HG03521 (cell line): Measurements from ENCODE around the gene GOLIM4.
"Not testable (repeated sequence)": the region's sequence is repeated elsewhere in the genome, so short reads cannot be mapped to it uniquely, and the experiment has no call there.

Source experiments
- ATAC-seq: cut with Tn5 transposase; IDR thresholded peaks from one replicate; pipeline ENCODE4 v1.9.1; 2021; ENCODE audit warnings: mild to moderate bottlenecking, moderate library complexity; ENCODE audit not compliant: unreplicated experiment

GOLIM4 gene

DNA sequence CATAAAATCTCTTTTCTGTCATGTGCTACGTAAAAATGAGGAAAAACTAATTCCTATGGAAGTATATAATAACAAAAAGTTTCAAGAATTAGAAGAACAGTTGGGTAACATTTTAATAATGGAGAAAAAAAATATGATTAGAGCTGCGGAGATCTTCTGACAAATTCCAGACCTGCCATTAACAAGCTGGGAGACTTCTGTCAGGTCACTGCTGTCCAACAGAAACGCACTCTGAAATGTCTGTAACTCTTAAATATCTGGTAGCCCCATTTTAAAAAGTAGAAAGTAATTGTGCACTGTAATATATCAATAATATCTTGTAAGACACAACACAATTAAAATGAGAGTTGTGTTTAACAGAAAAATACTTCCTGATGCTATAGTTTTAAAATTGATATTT is 15.7 kb downstream of the GOLIM4 start:
- ATAC-seq: no peak

DNA sequence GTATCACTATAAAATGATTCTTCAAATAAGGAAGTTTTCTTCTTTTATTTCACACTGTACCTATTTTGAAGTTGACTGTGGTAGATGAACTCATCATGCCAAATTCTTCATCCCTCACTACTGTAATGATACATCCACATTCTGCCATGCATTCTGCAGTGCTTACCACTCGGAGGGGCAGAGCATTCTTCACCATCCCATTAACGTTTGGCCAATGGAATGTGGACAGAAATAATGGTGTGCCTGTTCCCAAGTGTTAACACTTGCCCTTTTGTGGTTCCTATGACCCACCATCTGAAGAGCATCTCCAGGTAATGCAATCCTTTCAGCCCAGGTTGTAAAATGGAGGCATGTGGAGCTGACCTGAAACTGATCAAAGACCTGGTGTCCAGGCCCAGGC is 18.6 kb downstream of the GOLIM4 start:
- no peak for ATAC-seq

DNA sequence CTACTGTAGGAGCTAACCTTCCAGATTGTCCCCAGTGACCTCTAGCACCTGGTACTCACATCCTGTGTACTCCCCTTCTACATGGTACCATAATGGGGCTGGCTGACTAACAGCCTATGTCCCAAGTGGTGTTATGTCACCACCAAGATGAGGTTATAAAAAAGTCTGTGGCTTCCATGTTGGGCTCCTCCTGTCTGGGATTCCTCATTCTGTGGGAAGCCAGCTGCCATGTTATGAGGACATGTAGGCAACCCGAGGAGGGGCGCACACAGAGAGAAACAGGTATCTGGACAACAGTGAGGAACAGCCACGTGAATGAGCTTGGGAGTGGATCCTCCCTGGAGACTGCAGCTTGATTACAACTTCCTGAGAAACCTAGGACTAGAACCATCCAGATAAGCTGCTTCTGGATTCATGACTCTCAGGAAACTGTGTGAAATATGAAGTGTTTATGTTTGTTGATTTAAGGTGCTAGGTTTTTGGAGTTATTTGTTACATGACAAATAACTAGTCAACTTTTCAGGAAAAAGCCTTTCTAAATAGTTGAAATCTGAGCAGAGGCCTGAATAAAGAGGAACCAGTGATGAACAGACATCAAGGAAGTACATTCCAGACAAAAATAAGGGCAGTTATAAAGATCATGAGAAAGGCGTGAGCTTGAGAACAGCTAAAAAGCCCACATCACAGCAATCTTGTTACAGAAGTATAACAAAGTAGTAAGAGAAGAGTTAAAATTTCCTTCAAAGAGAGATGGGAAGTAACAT is 21.7 kb downstream of the GOLIM4 start:
- ATAC-seq: no peak

DNA sequence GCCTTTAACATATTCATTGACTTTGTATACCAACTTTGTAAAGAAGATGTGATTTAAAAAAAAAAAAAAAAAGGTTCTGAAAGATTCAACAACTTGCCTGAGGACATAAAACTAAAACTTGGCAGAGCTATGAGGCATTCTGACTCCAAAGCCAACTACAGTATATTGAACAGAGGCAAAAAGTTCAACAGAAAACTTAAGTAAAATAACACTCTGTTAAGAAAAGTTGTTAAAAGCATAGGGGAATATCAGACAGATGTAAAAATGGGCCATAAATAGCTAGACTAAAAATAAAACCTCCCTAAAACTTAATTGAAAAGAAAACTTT is 23.4 kb downstream of the GOLIM4 start:
- ATAC-seq: no peak

DNA sequence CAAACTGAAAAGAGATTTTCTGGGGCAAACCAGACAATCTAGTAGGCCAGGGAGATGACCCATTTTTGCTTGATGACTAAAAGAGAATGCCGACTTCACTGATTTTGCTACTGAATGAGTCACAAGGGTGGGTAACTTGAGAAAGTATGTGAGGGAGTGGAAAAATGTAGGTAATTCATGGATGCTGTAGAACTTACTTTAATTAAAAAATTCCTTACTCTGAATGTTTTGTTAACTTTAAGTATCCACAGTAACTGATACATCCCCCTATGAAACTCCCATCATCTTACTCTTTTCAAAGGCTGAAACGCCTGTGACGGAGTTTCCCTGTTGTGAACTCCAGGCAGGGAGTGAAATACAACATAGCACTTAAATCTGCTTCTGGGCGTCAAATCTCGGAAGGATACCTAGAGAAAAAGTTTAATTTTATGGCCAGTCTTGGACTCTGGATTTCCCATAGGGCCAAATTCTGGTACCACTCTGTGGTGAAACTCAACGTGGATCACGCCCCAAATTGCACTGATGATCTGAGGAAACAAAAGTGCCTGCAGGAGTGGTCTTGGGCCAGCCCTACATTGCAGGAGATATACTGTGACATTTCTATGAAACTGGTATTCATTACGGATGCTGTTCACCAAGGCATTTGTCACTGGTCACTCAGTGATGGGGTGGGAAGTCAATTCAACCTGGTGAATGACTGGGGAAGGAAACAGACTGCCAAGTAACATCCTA is 24.0 kb downstream of the GOLIM4 start:
- ATAC-seq: no peak

DNA sequence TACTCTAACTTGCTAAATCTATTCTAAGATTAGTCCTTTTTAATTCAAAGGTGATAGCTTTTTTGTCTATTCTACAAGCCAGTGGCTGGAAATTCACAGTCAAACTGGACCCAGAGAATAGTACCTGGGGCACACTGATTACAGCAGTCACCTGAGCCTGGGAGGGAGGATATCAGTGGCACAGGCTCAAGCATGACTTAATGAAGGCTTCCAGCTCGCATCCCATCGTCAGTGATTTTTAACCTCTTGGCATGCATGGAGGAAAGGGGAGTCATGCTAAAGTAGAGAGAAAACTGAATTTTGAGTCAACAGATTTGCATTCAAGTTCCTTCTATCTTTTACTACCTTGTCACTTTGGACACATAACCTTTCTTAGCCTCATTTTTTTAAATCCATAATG is 24.8 kb downstream of the GOLIM4 start:
- no peak for ATAC-seq

DNA sequence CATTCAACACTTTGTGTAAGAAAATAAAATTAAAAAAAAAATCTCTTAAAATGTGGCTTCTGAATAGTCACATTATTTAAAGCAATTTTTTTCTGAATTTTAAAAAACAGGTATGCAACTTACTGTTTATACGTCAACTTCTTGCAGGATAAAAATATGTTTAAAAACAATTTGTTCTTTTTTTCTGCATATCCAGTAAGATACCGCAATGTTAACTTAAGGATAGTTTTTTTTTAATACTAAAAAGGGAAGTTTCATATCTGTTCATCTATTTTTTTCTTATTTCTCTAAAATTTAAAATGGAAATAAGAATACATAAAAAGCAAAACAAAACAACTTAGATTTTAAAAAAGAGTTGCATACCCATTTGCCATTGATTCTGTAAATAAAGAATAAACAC is 27.4 kb downstream of the GOLIM4 start:
- no peak for ATAC-seq

DNA sequence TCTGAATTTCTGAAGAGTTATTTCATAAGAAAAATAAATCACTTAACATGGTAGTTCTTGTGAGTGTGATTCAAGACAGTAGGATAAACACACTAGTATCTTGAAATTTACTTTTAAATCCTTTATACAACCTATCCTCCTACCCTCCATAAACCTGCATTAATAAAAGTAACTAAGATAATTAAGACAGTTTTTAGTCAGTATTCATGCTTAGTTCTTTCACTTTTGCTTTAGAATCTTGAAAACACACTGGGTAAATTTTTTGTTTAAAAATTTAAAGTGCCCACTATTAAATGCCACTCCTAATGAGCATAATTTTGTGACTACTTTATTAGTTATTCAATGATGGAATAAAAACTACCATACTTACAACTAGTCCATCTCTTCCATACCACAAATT is 28.8 kb downstream of the GOLIM4 start:
- ATAC-seq: no peak

DNA sequence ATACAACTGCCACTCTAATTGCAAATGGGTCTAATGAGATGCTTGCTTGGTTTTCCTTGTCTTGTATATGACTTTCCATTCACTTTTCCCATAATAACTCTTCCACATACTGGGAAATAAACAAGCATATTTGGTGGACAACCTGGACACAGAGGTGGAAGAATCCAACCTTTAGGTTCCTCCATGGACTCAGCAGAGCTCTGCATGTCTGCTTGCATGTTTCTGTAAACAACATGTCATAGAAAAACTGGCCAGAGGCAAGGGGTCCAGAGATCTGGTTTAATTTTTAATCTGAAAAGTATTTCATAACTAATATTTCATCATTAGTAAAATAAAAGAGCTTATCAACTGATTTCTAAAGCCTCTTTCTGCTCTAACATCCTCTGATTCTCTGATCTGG is 30.2 kb downstream of the GOLIM4 start:
- ATAC-seq: no peak

DNA sequence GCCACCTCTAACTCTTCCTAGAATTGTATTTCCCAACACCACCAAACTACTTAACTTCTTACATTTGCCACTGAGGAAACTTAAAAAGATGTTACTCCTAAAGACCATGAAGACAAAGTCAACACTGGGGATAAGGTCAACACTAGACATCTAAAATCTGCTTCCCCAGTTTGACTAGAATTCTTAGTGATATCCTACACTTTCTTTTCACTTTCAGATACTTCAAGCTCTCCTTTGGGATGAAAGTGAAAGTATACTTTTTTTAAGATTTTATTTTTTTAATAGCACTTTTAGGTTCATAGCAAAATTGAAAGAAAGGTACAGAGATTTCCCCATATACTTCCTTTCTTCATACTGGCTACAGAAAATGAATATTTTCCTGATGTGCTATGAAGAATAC is 32.6 kb downstream of the GOLIM4 start:
- ATAC-seq: no peak

DNA sequence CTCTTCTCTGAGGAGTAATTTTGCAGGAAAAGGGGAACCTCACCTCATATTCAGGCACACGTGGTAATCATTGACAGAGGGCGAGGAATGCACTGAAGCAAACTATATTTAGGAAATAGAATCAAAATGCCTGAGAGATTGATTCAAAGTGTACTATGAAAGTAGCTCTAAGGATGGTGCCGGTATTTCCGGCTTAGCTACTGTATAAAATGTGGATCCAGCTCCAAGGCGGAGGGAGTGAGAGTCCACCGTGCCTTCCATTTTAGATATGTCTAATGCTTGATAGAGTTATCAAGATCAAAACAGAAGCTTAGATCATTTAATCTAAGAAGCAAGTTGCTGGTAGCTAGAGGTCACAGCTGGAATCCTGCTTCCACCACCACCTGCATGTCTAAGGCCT is 33.0 kb downstream of the GOLIM4 start:
- ATAC-seq: no peak

DNA sequence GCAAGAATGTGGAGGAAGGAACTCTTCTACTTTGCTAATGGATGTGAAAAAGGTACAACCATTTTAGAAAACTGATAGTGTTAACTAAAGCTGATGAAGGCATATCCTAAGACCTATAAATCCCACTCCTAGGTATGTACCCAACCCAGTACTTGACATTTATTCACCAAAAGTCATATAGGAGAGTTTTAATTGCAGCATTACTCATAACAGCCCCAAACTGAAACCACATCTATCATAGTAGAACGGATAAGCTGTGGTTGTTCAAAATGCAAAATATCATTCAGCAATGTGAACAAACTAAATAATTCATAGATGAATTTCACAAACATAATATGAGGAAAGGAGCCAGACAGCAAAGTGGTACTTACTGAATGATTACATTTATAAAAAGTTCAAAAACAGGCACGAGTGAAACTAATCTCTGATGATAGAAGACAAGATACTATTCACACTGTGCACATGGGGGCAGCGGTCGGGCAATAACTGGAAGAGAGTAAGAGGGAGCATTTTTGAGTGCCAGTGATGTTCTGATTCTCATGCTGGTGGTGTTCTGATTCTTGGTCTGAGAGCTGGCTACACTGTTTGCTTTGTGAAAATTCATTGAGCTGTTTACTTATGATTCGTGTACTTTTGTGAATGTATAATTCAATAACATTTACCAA is 34.3 kb downstream of the GOLIM4 start:
- peak; percentile 93 for ATAC-seq

DNA sequence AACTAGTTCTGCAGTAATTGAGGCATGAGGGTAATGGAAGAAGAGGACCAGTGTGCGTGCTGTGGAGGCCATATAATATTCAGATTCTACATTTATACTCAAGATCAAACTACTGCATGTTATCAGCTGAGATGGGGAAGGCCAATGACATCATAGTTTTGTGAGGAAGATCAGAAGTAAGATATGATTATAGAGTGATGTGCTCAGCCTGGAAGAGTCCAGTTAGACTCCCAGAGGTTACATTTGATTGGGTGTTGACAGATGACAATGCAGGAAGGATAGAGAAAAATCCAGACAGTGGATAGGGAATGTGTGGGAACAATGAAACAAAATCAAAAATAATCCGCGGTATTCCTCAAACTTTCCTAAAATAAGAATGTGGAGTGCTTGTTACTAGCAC is 35.4 kb downstream of the GOLIM4 start:
- ATAC-seq: no peak

DNA sequence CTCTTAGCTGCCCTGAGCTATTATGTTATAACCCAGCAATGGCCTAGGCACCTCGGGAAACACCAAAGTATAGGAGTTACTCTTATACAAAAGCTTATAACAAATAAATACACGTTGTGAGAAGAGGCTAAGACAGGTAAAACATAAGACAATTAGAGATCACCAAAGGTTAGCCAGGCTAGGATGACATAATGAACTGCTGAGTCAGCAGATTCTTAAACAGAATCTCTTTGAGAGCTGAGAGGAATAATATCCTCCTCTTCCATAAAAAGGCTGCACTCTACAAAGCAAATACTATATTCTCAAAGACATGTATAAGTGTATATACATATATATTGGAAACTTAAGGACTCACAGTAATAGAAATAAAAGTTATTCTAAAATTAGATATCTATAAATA is 37.2 kb downstream of the GOLIM4 start:
- ATAC-seq: no peak

DNA sequence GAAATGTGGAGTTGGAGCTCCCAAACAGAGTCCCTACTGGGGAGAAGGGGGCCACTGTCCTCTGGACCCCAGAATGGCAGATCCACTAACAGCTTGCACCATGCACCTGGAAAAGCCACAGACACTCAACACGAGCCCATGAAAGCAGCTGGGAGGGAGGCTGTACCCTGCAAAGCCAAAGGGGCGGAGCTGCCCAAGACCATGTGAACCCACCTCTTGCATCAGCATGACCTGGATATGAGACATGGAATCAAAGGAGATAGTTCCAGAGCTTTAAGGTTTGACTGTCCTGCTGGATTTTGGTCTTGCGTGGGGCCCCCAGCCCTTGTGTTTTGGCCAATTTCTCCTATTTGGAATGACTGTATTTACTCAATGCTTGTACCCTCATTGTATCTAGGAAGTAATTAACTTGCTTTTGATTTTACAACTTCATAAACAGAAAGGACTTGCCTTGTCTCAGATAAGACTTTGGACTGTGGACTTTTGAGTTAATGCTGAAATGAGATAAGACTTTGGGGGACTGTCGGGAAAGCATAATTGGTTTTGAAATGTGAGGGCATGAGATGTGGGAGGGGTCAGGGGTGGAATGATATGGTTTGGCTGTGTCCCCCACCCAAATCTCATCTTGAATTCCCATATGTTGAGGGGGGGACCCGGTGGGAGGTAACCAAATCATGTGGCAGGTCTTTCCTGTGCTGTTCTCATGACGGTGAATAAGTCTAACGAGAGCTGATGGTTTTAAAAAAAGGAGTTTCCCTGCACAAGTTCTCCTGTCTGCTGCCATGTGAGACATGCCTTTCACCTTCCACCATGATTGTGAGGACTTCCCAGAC is 39.1 kb downstream of the GOLIM4 start:
- not testable (repeated sequence) for ATAC-seq

DNA sequence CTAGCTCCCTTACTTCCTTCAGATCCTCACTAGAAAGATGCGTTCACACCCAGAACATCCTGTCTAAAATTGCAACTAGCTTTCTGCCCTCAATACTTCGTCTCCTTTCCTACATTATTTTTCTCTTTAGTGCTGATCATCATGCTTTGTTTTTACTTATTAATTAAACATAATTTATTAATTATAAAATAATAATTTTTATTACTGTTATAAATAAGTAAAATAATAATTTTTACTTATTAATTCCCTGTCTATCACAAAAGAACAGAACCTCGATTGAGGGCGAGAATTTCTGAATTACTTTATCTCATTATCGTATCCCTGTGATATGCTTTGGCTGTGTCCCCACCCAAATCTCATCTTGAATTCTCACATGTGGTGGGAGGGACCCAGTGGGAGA is 41.3 kb downstream of the GOLIM4 start:
- ATAC-seq: no peak

DNA sequence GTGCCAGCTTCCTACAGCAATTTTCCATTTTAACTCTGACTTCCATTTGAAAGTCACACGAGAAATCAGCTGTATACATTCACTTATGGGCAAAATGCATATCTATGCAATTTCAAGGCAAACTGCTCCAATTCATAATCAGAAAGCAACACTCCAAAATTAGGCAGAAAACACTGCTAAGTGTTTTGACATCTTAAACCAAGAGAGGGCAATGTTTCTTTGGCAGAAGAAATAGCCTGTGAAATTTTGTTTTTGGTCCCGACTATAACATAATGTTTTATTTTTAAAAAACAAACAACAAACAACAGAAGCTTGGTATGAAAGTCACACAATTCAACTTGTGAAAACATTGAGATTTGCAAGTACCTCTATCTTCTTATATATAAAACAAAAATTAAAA is 42.6 kb downstream of the GOLIM4 start:
- ATAC-seq: no peak

DNA sequence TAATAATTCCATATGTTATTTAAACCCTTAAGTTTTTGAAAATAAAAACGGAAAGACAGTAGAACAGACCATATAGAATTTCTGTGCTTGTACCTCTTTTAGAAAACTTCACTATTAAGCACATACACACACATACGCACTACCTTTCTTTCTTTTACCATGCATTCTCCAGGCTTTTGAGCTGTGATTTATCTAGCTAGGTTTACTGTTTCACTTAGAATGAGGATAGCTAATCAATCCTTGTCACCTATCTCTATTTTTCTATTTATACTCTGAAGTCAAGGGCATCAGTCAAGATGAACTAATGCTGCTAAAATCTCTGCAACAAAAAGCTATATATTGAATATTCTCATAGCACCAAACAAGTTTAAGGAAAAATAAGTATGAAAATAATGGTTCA is 43.2 kb downstream of the GOLIM4 start:
- no peak for ATAC-seq

DNA sequence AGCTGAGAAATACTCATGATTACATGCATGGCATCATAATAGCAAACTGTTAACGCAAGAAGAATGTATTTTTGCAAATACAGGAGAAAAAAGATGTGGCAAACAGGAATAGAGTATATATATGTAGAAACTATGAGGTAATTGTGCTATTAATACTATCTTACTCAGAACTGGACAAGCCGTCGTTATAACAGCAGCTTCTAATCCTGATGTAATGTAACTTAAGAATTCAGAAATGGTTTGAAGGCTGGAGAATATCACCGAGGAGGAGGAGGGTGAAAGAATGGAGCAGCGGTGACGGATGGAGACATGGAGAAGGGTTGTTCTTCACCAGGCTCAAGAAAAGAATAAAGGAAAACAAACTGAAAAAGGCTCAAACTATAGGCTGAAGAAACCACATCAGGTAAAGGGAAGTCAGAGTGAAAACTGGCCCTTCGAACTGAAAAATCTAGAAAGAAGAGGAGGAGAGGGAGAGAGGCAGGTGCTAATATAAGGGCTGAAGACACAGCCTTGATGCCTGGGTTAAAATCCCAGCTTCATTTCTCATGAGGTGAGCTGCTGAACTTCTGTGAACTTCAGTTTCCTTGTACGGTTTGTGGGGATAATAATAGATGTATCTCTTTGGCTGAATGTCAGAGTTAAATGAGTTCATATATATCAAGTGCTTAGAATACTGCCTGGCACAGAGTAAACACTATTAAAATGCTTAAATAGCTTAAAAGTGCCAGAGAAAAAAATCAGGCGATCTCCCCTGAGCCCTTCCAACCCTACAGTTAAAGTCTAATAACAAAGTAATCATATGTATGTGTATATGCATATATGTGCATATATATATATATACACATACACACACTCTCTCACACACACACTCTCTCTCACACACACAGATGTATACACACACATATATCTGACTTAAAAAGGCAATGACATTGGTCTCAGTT is 43.9 kb downstream of the GOLIM4 start:
- ATAC-seq: peak; percentile 62

DNA sequence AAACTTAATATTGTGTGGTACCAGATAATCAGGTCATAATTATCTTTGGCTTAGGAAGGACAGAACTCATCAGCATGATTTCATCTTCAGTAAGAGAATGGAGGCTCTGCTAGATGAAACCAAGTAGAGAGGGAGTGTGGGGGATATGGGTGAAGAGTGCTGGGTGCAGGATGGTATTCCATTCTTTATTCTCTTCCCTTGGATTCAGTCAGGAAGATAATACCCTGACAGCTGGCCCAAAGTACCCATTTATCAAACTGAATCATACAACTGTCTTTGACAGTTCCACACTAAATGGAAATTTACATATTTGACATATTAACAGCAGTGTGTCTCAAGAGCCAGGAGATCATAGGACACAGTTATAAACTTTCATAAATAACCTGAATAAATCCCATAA is 44.7 kb downstream of the GOLIM4 start:
- ATAC-seq: no peak
